DND-41 (cell line): ENCODE measurements around the gene KIF25.

Experiments
- ATAC-seq: fragments of 200-7000 bp; cut with Tn5 transposase; 3 replicates; pipeline ENCODE4 v1.9.1; 2021; ENCODE audit warnings: low read depth; ENCODE audit not compliant: insufficient read depth
- DNase-seq: peaks from one replicate; pipeline ENCODE4 v3.0.0-alpha.2; 2020
- H2AFZ ChIP-seq: 2 replicates; pipeline ENCODE4 v1.6.0; 2012; ENCODE audit warnings: low read depth, low read length
- H3K27ac ChIP-seq: 2 replicates; pipeline ENCODE4 v1.5.1; 2012; ENCODE audit warnings: low read length, inconsistent platforms
- H3K27me3 ChIP-seq: fragments of 200-600 bp; sonication (generic); 2 replicates; pipeline ENCODE4 v1.6.0; 2012; ENCODE audit warnings: low read length, mild to moderate bottlenecking, inconsistent platforms; ENCODE audit not compliant: insufficient read depth, poor library complexity
- H3K36me3 ChIP-seq: 2 replicates; pipeline ENCODE4 v1.5.1; 2012; ENCODE audit warnings: low read length, inconsistent platforms; ENCODE audit not compliant: insufficient read depth
- H3K4me1 ChIP-seq: 2 replicates; pipeline ENCODE4 v1.5.1; 2012; ENCODE audit warnings: mild to moderate bottlenecking, low read length; ENCODE audit not compliant: insufficient read depth
- H3K4me2 ChIP-seq: 2 replicates; pipeline ENCODE4 v1.6.0; 2012; ENCODE audit warnings: mild to moderate bottlenecking, moderate library complexity, low read length, inconsistent platforms; ENCODE audit not compliant: insufficient read depth
- H3K4me3 ChIP-seq, 2 experiments: fragments of 200-600 bp in 1 of 2; shearing (Covaris generic) in 1 of 2; 2 replicates each; pipeline ENCODE4 v1.5.1; 2012 to 2016; ENCODE audit warnings: inconsistent platforms in 2 of 2, low read length in 2 of 2, mild to moderate bottlenecking in 2 of 2, low read depth in 1 of 2, moderate library complexity in 1 of 2
- H3K79me2 ChIP-seq: 2 replicates; pipeline ENCODE4 v1.6.0; 2012; ENCODE audit warnings: low read length, inconsistent platforms; ENCODE audit not compliant: insufficient read depth
- H3K9ac ChIP-seq: 2 replicates; pipeline ENCODE4 v1.6.0; 2012; ENCODE audit warnings: low read depth, mild to moderate bottlenecking, inconsistent platforms, low read length, moderate library complexity
- H3K9me3 ChIP-seq: 2 replicates; pipeline ENCODE4 v1.5.1; 2012; ENCODE audit warnings: low read length, moderate library complexity, mild to moderate bottlenecking, inconsistent platforms; ENCODE audit not compliant: insufficient read depth, severe bottlenecking
- H4K20me1 ChIP-seq: 2 replicates; pipeline ENCODE4 v1.6.0; 2012; ENCODE audit warnings: low read length; ENCODE audit not compliant: insufficient read depth
- CTCF ChIP-seq: IDR thresholded peaks from 2 replicates; pipeline ENCODE4 v1.5.1; 2012; ENCODE audit warnings: borderline replicate concordance, low read length, moderate library complexity, mild to moderate bottlenecking; ENCODE audit not compliant: poor library complexity, severe bottlenecking; ENCODE audit errors: extremely low read depth
- EZH2 ChIP-seq: IDR thresholded peaks from 3 replicates; pipeline ENCODE4 v1.6.1; 2012; ENCODE audit warnings: borderline replicate concordance, low read depth, mild to moderate bottlenecking, moderate library complexity, low read length, inconsistent platforms; ENCODE audit not compliant: severe bottlenecking

KIF25 gene

GRCh38 chr6:168078175-168078942, 80.9 kb downstream of the KIF25 start:
- ATAC-seq: no peak
- TF ChIP-seq CTCF (no peak), EZH2 (no peak)
- H3K27ac ChIP-seq: no peak overlapping the region
- peaks cover 17% of the 10 kb centered on the region for H3K9me3 ChIP-seq
- no peak overlapping the region for H2AFZ ChIP-seq
- H4K20me1 ChIP-seq: no peaks in the 10 kb centered on the region
- H3K27me3 ChIP-seq: no peaks in the 10 kb centered on the region
- no peak overlapping the region for H3K4me3 ChIP-seq
- H3K9ac ChIP-seq: no peak overlapping the region
- no peak for DNase-seq
- no peak overlapping the region for H3K4me2 ChIP-seq
- H3K79me2 ChIP-seq: no peaks in the 10 kb centered on the region
- no peaks in the 10 kb centered on the region for H3K36me3 ChIP-seq
- no peaks in the 10 kb centered on the region for H3K4me1 ChIP-seq

GRCh38 chr6:168078943-168079405, 81.5 kb downstream of the KIF25 start, which contains the start of gene FRMD1:
Gene FRMD1 (minus strand): TSS chr6:168079212. CDS start chr6:168079094, 118 bp downstream.
- TF ChIP-seq EZH2 (no peak), CTCF (no peak)

GRCh38 chr6:168080393-168081077, 83.1 kb downstream of the KIF25 start:
- Histone ChIP-seq H3K4me1 (no peaks in the 10 kb centered on the region), H3K9ac (no peak overlapping the region), H3K27me3 (no peaks in the 10 kb centered on the region), H3K36me3 (no peaks in the 10 kb centered on the region), H3K27ac (no peak overlapping the region), H3K9me3 (peaks cover 3% of the 10 kb centered on the region), H3K4me2 (no peak overlapping the region), H3K4me3 (no peak overlapping the region), H4K20me1 (no peaks in the 10 kb centered on the region), H2AFZ (no peak overlapping the region), H3K79me2 (no peaks in the 10 kb centered on the region)
- ATAC-seq (no peak), DNase-seq (no peak)
- TF ChIP-seq CTCF (no peak), EZH2 (no peak)

More at GRCh38 chr6:168078943-168079405, 81.5 kb downstream of the KIF25 start, which contains the start of gene FRMD1:
- no peak within 1 kb of the TSS for H2AFZ ChIP-seq
- no peak within 1 kb of the TSS for H3K4me2 ChIP-seq
- peaks cover 17% of the 10 kb centered on the region for H3K9me3 ChIP-seq
- no peaks in the 10 kb centered on the region for H3K4me1 ChIP-seq
- no peaks in the 10 kb centered on the region for H4K20me1 ChIP-seq
- H3K27ac ChIP-seq: no peak within 1 kb of the TSS
- H3K27me3 ChIP-seq: no peaks in the 10 kb centered on the region
- H3K9ac ChIP-seq: no peak within 1 kb of the TSS
- DNase-seq (no peak), ATAC-seq (no peak)
- no peaks in the 10 kb centered on the region for H3K36me3 ChIP-seq
- no peaks in the 10 kb centered on the region for H3K79me2 ChIP-seq
- no peak within 1 kb of the TSS for H3K4me3 ChIP-seq
